BE2C (cell line): Measurements from ENCODE around the gene SEC14L6.

ENCODE experiments used
- DNase-seq: peaks from one replicate; pipeline ENCODE4 v3.0.0-alpha.2; 2020
- H3K27me3 ChIP-seq: fragments of 250-450 bp; sonication (Bioruptor Pico); 2 replicates; pipeline ENCODE4 v1.5.1; 2020; ENCODE audit warnings: mild to moderate bottlenecking
- H3K36me3 ChIP-seq: fragments of 250-450 bp; sonication (Bioruptor Pico); 2 replicates; pipeline ENCODE4 v1.5.1; 2020; ENCODE audit warnings: mild to moderate bottlenecking
- H3K4me1 ChIP-seq: fragments of 250-450 bp; sonication (Bioruptor Pico); 2 replicates; pipeline ENCODE4 v1.5.1; 2020
- H3K4me3 ChIP-seq: 2 replicates; pipeline ENCODE4 v1.5.1; 2011; ENCODE audit warnings: low read depth, low read length
- H3K9me3 ChIP-seq: fragments of 250-450 bp; sonication (Bioruptor Pico); 2 replicates; pipeline ENCODE4 v1.5.1; 2020
- CTCF ChIP-seq: IDR thresholded peaks from 2 replicates; pipeline ENCODE4 v1.5.1; 2012; ENCODE audit warnings: mild to moderate bottlenecking, low read depth, low read length

SEC14L6 gene

GRCh38 chr22:30502911-30503310, 43.6 kb downstream of the SEC14L6 start:
- Histone ChIP-seq H3K4me3 (no peak overlapping the region), H3K4me1 (no peaks in the 10 kb centered on the region), H3K9me3 (no peaks in the 10 kb centered on the region), H3K27me3 (peaks cover 5% of the 10 kb centered on the region; the same call in 1 of the 2 replicates), H3K36me3 (no peaks in the 10 kb centered on the region)
- TF ChIP-seq CTCF = no peak
- DNase-seq = no peak

GRCh38 chr22:30502153-30502552, 44.4 kb downstream of the SEC14L6 start:
- no peak for TF ChIP-seq CTCF
- H3K27me3 ChIP-seq = peaks cover 5% of the 10 kb centered on the region; the same call in 1 of the 2 replicates
- no peaks in the 10 kb centered on the region for H3K4me1 ChIP-seq
- H3K4me3 ChIP-seq = no peak overlapping the region
- H3K36me3 ChIP-seq = no peaks in the 10 kb centered on the region
- no peak for DNase-seq
- H3K9me3 ChIP-seq = no peaks in the 10 kb centered on the region

- Histone ChIP-seq H3K36me3 (no peaks in the 10 kb centered on the region), H3K9me3 (no peaks in the 10 kb centered on the region), H3K4me1 (no peaks in the 10 kb centered on the region), H3K27me3 (peaks cover 7% of the 10 kb centered on the region; the same call in 1 of the 2 replicates), H3K4me3 (no peak overlapping the region)
- DNase-seq = no peak
- TF ChIP-seq CTCF = no peak
Measured at GRCh38 chr22:30500628-30501027, 45.9 kb downstream of the SEC14L6 start.

- Histone ChIP-seq H3K4me3 (no peak overlapping the region), H3K9me3 (no peaks in the 10 kb centered on the region)
Measured at GRCh38 chr22:30497466-30498150, 48.9 kb downstream of the SEC14L6 start.

GRCh38 chr22:30495041-30495784, 51.3 kb downstream of the SEC14L6 start:
- DNase-seq = no peak
- H3K4me1 ChIP-seq = no peaks in the 10 kb centered on the region
- peaks cover 8% of the 10 kb centered on the region for H3K27me3 ChIP-seq
- no peak overlapping the region for H3K4me3 ChIP-seq
- TF ChIP-seq CTCF = no peak
- no peaks in the 10 kb centered on the region for H3K36me3 ChIP-seq
- H3K9me3 ChIP-seq = no peaks in the 10 kb centered on the region

More at GRCh38 chr22:30497466-30498150, 48.9 kb downstream of the SEC14L6 start:
- H3K27me3 ChIP-seq = peaks cover 10% of the 10 kb centered on the region; the same call in 1 of the 2 replicates
- no peaks in the 10 kb centered on the region for H3K4me1 ChIP-seq
- no peak for TF ChIP-seq CTCF
- DNase-seq = no peak
- no peaks in the 10 kb centered on the region for H3K36me3 ChIP-seq

GRCh38 chr22:30492144-30492543, 54.4 kb downstream of the SEC14L6 start:
- peaks cover 8% of the 10 kb centered on the region for H3K27me3 ChIP-seq
- H3K9me3 ChIP-seq = no peaks in the 10 kb centered on the region
- no peak for DNase-seq
- no peaks in the 10 kb centered on the region for H3K36me3 ChIP-seq
- no peak overlapping the region for H3K4me3 ChIP-seq
- H3K4me1 ChIP-seq = no peaks in the 10 kb centered on the region
- no peak for TF ChIP-seq CTCF
